Right lobe of liver (tissue), 6 donors: ENCODE results near the gene NACC1. TPM values are rescaled to one million over a fixed set of nuclear protein-coding genes. Genes with fewer than 3 reads are reported as not detected.

ENCODE experiments used
- ATAC-seq, 4 donors: fragments of 200-7000 bp; cut with Tn5 transposase; one replicate each; pipeline ENCODE4 v1.9.1; 2020; ENCODE audit warnings: mild to moderate bottlenecking in 4 of 4, moderate library complexity in 4 of 4
- DNase-seq, 3 donors: peaks; one replicate each; pipeline ENCODE4 v3.0.0-alpha.2; 2020
- H3K27ac ChIP-seq, 3 donors: fragments of 200-600 bp; one replicate each; pipeline ENCODE4 v1.8.0; 2022
- H3K27me3 ChIP-seq, 2 donors: fragments of 200-600 bp; one replicate each; pipeline ENCODE4 v1.8.0; 2022
- H3K36me3 ChIP-seq, 4 donors: fragments of 200-600 bp; sonication (generic) in 1 of 4; one replicate each; pipeline versions ENCODE4 v1.5.1 to v1.8.0; 2017 to 2022; ENCODE audit warnings: control low read depth in 1 of 4
- H3K4me1 ChIP-seq, 4 donors: fragments of 200-600 bp; sonication (generic) in 1 of 4; one replicate each; pipeline versions ENCODE4 v1.5.1 to v1.8.0; 2017 to 2022; ENCODE audit warnings: control low read depth in 1 of 4
- H3K4me3 ChIP-seq, 3 donors: fragments of 200-600 bp; one replicate each; pipeline ENCODE4 v1.8.0; 2022
- H3K9me3 ChIP-seq, 4 donors: fragments of 200-600 bp; sonication (generic) in 1 of 4; one replicate each; pipeline versions ENCODE4 v1.5.1 to v1.8.0; 2017 to 2022; ENCODE audit warnings: control low read depth in 1 of 4
- POLR2A ChIP-seq: fragments of 450-650 bp; IDR thresholded peaks from one replicate; pipeline ENCODE4 v1.6.1; 2017; ENCODE audit warnings: antibody characterized with exemption, mild to moderate bottlenecking
- WGBS: methylation state at CpG from one replicate; pipeline ENCODE4 v1.1.6; 2018; ENCODE audit warnings: low coverage, low lambda C conversion rate; ENCODE audit not compliant: insufficient coverage; ENCODE audit errors: missing lambda C conversion rate; 5-methylcytosine and 5-hydroxymethylcytosine counted together
- intact Hi-C, 2 donors: fragments of 100-400 bp; cut with DNase I; formaldehyde crosslinking; loops; one replicate each; pipeline versions ENCODE4 v1.11.2 to v1.14.1; 2022
- total RNA-seq, 6 experiments: library from RNA; depleted of rRNA in 2 of 6; stranded (reverse); fragments of >200 nt in 2 of 6; fragmentation: NEBNext Ultra II Directional in 3 of 6; extraction: Animal tissue kit (Norgen Biotek cat#: 25700) in 3 of 6; gene quantifications; one replicate each; pipeline versions ENCODE4 v1.1.0 to v1.2.4, GENCODE V29; 2016 to 2023
- TF ChIP-seq, protein P1 (sequence below), 4 donors: fragments of 200-600 bp in 3 of 4; fragments of 450-650 bp in 1 of 4; IDR thresholded peaks; one replicate each; pipeline versions ENCODE4 v1.5.1 to v1.8.0; 2016 to 2022; ENCODE audit warnings: antibody characterized with exemption in 4 of 4, mild to moderate bottlenecking in 2 of 4
- donor health status: DM: no; HTN: yes; CAD: no.
- donor health status: DM: no; HTN: no; CAD: no.
- donor health status: DM: no; HTN: no; CAD: no.
- donor health status: DM: no; HTN: yes; CAD: no.
- donor health status: DM: no; HTN: yes; CAD: no.

Gene NACC1
- total RNA-seq, 6 experiments from 2014 or later, result 19.2 to 30.3 (median 26.4) TPM

DNA sequence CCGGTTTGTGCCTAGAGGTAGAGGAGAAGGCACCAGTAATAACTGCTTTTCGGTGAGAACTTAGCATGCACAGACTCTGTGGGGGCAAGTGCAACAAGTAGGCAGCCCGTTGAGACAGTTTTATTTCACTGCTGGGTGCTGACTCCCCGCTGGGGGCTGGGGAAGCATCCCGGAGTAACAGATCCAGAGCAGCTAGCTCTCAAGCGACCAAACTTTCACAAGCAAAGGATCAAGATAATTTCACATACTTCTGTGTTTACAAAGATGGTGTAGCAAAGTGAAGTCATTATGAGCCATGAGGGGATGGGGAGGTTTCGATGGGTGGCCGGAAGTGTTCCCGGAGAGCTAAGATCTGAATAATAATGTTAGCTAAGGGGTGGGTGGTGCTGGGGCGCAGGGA lies 2.8 kb downstream of the NACC1 start:
- no peak for TF ChIP-seq POLR2A
- TF ChIP-seq, protein P1, sequence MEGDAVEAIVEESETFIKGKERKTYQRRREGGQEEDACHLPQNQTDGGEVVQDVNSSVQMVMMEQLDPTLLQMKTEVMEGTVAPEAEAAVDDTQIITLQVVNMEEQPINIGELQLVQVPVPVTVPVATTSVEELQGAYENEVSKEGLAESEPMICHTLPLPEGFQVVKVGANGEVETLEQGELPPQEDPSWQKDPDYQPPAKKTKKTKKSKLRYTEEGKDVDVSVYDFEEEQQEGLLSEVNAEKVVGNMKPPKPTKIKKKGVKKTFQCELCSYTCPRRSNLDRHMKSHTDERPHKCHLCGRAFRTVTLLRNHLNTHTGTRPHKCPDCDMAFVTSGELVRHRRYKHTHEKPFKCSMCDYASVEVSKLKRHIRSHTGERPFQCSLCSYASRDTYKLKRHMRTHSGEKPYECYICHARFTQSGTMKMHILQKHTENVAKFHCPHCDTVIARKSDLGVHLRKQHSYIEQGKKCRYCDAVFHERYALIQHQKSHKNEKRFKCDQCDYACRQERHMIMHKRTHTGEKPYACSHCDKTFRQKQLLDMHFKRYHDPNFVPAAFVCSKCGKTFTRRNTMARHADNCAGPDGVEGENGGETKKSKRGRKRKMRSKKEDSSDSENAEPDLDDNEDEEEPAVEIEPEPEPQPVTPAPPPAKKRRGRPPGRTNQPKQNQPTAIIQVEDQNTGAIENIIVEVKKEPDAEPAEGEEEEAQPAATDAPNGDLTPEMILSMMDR (IDR thresholded peaks at IDR 0.05), result no peak
- DNase-seq (no peak), ATAC-seq (no peak)
- Histone ChIP-seq H3K4me1 (peaks cover 0 to 10% (median 5%) of the 10 kb centered on the region in 4 donors), H3K27ac (no peak overlapping the region), H3K36me3 (no peaks in the 10 kb centered on the region), H3K9me3 (no peaks in the 10 kb centered on the region), H3K4me3 (no peak overlapping the region), H3K27me3 (no peaks in the 10 kb centered on the region)
- intact Hi-C loops, result no loop called here
- 62% methylated on average over 8 of the region's 10 CpGs for WGBS

- intact Hi-C loops, result no loop called here
- 66% methylated on average over 8 of the region's 18 CpGs for WGBS
- peaks cover 0 to 8% (median 3%) of the 10 kb centered on the region in 4 donors for H3K4me1 ChIP-seq
These were observed 3.6 kb downstream of the NACC1 start for GRCh38 chr19:13121551-13122274.

DNA sequence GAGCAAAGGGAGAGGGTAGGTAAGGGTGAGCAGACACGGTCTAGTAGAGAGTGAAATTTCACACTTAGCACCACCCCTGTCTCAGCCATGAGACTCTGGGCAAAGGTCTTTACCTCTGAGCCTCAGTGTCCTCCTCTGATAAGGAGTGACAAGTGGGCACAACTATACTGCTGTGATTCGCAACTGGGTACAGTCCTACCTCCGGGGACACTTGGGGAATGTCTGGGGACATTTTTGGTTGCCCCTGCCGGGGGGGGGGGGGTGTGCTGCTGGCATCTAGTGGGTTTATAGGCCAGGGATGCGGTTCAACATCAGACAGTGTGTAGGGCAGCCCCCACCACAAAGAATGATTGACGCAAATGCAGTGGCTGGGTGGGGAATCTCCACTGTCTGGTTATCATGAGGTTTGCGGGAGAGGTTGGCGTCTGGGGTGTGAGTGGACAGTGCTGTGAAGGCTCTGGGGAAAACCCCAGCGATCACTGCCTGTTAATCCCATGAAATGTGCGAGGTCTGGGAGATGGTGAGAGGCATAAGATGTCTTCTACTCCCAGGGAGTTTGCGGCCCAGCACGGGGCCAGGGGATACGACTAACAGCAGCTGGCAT lies 4.3 kb downstream of the NACC1 start:
- no peak overlapping the region for H3K4me3 ChIP-seq
- 66% methylated on average over 3 of the region's 13 CpGs for WGBS
- no peaks in the 10 kb centered on the region for H3K36me3 ChIP-seq
- intact Hi-C loops, result no loop called here
- TF ChIP-seq POLR2A, result no peak
- TF ChIP-seq, protein P1 (IDR thresholded peaks at IDR 0.05), result no peak
- ATAC-seq (no peak), DNase-seq (no peak)
- no peaks in the 10 kb centered on the region for H3K9me3 ChIP-seq
- H3K27me3 ChIP-seq, result no peaks in the 10 kb centered on the region
- H3K4me1 ChIP-seq, result peaks cover 0 to 8% (median 3%) of the 10 kb centered on the region in 4 donors
- H3K27ac ChIP-seq, result no peak overlapping the region

More at GRCh38 chr19:13121551-13122274, 3.6 kb downstream of the NACC1 start:
- no peaks in the 10 kb centered on the region for H3K27me3 ChIP-seq
- H3K9me3 ChIP-seq, result no peaks in the 10 kb centered on the region
- DNase-seq, result no peak
- no peak overlapping the region for H3K27ac ChIP-seq
- no peak overlapping the region for H3K4me3 ChIP-seq
- TF ChIP-seq, protein P1 (IDR thresholded peaks at IDR 0.05), result no peak
- TF ChIP-seq POLR2A, result no peak
- no peaks in the 10 kb centered on the region for H3K36me3 ChIP-seq
- ATAC-seq, result no peak

DNA sequence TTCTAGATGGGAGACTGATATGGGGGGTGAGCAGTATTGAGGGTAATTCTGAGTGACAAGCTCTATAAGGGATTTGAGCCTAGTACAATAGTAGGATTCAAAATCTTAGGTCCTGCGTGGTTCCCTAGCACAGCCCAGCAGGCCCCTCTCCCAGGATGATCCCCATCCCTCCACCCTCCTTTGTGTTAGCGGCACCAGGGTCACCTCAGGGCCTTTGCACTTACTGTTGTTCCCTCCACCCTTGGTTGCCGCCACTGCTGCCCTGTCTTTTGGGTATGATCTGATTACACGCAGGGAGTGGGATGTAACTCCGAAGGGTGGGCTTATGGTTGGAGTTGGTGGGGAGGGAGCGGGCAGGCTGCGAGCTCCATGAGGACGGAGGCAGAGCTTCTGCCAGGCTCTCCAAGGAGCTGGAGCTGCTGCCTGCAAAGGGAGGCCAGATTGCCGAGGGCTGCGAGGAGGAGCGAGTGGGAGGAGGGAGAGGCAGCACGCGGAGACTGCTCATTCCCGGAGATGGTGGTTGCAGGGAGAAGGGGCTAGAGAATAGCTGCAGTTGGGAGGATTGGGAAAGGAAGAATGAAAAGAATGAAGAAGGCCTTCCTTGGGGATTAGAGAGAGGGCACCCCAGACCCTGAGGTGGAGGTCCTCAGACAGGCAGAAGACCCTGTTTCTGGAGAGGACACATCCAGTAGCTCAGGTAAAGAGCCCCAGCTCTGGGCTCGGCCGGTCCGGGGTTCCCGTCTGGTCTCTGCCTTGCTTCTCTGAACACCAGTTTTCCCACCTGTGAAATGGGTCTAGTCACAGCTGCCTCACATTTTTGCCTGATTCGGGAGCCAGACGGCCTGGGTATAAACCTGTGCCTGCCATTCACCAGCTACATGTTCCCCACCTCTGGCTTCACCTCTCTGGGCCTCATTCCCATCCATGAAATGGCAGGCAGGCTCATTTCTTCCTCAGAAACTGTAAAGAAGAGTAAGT lies 5.2 kb downstream of the NACC1 start:
- TF ChIP-seq, protein P1 (IDR thresholded peaks at IDR 0.05), result no peak
- no peak for TF ChIP-seq POLR2A

More for the DNA sequence above, 5.2 kb downstream of the NACC1 start:
- no peak overlapping the region for H3K27ac ChIP-seq
- H3K36me3 ChIP-seq, result no peaks in the 10 kb centered on the region
- ATAC-seq (no peak), DNase-seq (no peak)
- H3K9me3 ChIP-seq, result no peaks in the 10 kb centered on the region
- peaks cover 0 to 14% (median 6%) of the 10 kb centered on the region in 4 donors for H3K4me1 ChIP-seq
- intact Hi-C loops, result no loop called here
- WGBS, result 89% methylated on average over 15 of the region's 20 CpGs
- no peak overlapping the region for H3K4me3 ChIP-seq
- H3K27me3 ChIP-seq, result no peaks in the 10 kb centered on the region
